K562 (cell line): ENCODE measurements around the gene RPS19. TPM values are rescaled to one million over a fixed set of nuclear protein-coding genes. Genes with fewer than 3 reads are reported as not detected.

Experiments used
- ARNT ChIP-seq, 2 experiments: fragments of 450-650 bp; IDR thresholded peaks; 2 replicates each; pipeline ENCODE4 v1.6.1; 2016; ENCODE audit warnings: mild to moderate bottlenecking in 1 of 2
- BHLHE40 ChIP-seq: IDR thresholded peaks from 2 replicates; pipeline ENCODE4 v1.6.1; 2011; ENCODE audit warnings: low read length, improper control_type of control experiment
- CTBP1 ChIP-seq: fragments of 450-650 bp; IDR thresholded peaks from 2 replicates; pipeline ENCODE4 v1.6.1; 2016; ENCODE audit warnings: borderline replicate concordance
- FIP1L1 ChIP-seq: fragments of 200-400 bp; formaldehyde crosslinking; IDR thresholded peaks from 2 replicates; pipeline ENCODE4 v1.6.1; 2018; ENCODE audit warnings: mild to moderate bottlenecking, low read depth, low read length; ENCODE audit not compliant: poor library complexity, severe bottlenecking
- FOXJ2 ChIP-seq: fragments of 200-800 bp; sonication (Bioruptor generic); IDR thresholded peaks from 2 replicates; pipeline ENCODE4 v1.6.1; 2016; ENCODE audit warnings: missing genetic modification characterization, missing compliant biosample characterization
- ID3 ChIP-seq, 2 experiments: fragments of 250-450 bp in 1 of 2; fragments of 450-650 bp in 1 of 2; sonication (Bioruptor Pico) in 1 of 2; IDR thresholded peaks; 2 replicates each; pipeline versions ENCODE4 v1.6.1 to v1.8.0; 2016 to 2021; ENCODE audit warnings: mild to moderate bottlenecking in 2 of 2, moderate library complexity in 2 of 2, missing compliant biosample characterization in 1 of 2, missing genetic modification characterization in 1 of 2
- LEF1 ChIP-seq: fragments of 450-650 bp; IDR thresholded peaks from 2 replicates; pipeline ENCODE4 v1.6.1; 2016; ENCODE audit warnings: mild to moderate bottlenecking
- MAZ ChIP-seq, 2 experiments: fragments of 450-650 bp in 1 of 2; sonication (generic) in 1 of 2; formaldehyde crosslinking; IDR thresholded peaks in 1 of 2; conservative IDR thresholded peaks in 1 of 2; 2 replicates each; pipeline versions ENCODE4 v1.4.0 to v1.5.0; 2020; ENCODE audit warnings: mild to moderate bottlenecking in 1 of 2, missing genetic modification reagents in 1 of 2
- MNT ChIP-seq, 2 experiments: fragments of 450-650 bp; conservative IDR thresholded peaks; 2 replicates each; pipeline ENCODE4 v1.6.1; 2017; ENCODE audit warnings: mild to moderate bottlenecking in 2 of 2, moderate library complexity in 2 of 2
- MTA1 ChIP-seq: fragments of 450-650 bp; IDR thresholded peaks from 2 replicates; pipeline ENCODE4 v1.6.1; 2017; ENCODE audit warnings: borderline replicate concordance
- NFRKB ChIP-seq: fragments of 450-650 bp; IDR thresholded peaks from 2 replicates; pipeline ENCODE4 v1.6.1; 2016; ENCODE audit warnings: low read depth
- NONO ChIP-seq, 2 experiments: fragments of 200-400 bp in 1 of 2; fragments of 450-650 bp in 1 of 2; formaldehyde crosslinking in 1 of 2; IDR thresholded peaks; 2 replicates each; pipeline ENCODE4 v1.6.1; 2017; ENCODE audit warnings: low read depth in 2 of 2, mild to moderate bottlenecking in 2 of 2, moderate library complexity in 2 of 2, low read length in 1 of 2
- POLR2B ChIP-seq: fragments of 450-650 bp; IDR thresholded peaks from 2 replicates; pipeline ENCODE4 v1.6.1; 2018; ENCODE audit warnings: low read depth; ENCODE audit not compliant: partially characterized antibody
- POLR2G ChIP-seq: fragments of 200-400 bp; formaldehyde crosslinking; IDR thresholded peaks from 2 replicates; pipeline ENCODE4 v1.6.1; 2017; ENCODE audit warnings: low read depth, mild to moderate bottlenecking, antibody characterized with exemption, low read length, moderate library complexity
- RAD51 ChIP-seq: fragments of 450-650 bp; IDR thresholded peaks from 2 replicates; pipeline ENCODE4 v1.7.1; 2016; ENCODE audit warnings: low read depth, mild to moderate bottlenecking, borderline replicate concordance
- RBM25 ChIP-seq: fragments of 200-400 bp; formaldehyde crosslinking; IDR thresholded peaks from 2 replicates; pipeline ENCODE4 v1.6.1; 2018; ENCODE audit warnings: low read length, low read depth, moderate library complexity; ENCODE audit not compliant: severe bottlenecking
- SMAD2 ChIP-seq: fragments of 150-350 bp; IDR thresholded peaks from 2 replicates; pipeline ENCODE4 v1.6.1; 2014; ENCODE audit warnings: low read depth, mild to moderate bottlenecking, low read length
- SMARCE1 ChIP-seq: fragments of 450-650 bp; IDR thresholded peaks from 2 replicates; pipeline ENCODE4 v1.7.1; 2016; ENCODE audit warnings: mild to moderate bottlenecking
- SOX6 ChIP-seq: fragments of 450-650 bp; IDR thresholded peaks from 2 replicates; pipeline ENCODE4 v1.6.1; 2014; ENCODE audit warnings: mild to moderate bottlenecking
- SP2 ChIP-seq: IDR thresholded peaks from 2 replicates; pipeline ENCODE4 v1.6.1; 2011; ENCODE audit warnings: mild to moderate bottlenecking, low read depth, low read length, moderate library complexity; ENCODE audit not compliant: poor library complexity, severe bottlenecking; ENCODE audit errors: extremely low read depth
- TAF15 ChIP-seq: fragments of 200-400 bp; formaldehyde crosslinking; IDR thresholded peaks from 2 replicates; pipeline ENCODE4 v1.6.1; 2017; ENCODE audit warnings: mild to moderate bottlenecking, low read depth, low read length, moderate library complexity
- TCF3 ChIP-seq: sonication (generic); formaldehyde crosslinking; IDR thresholded peaks from 2 replicates; pipeline ENCODE4 v1.4.0; 2020; ENCODE audit warnings: mild to moderate bottlenecking, missing genetic modification reagents
- TSC22D4 ChIP-seq: fragments of 450-650 bp; IDR thresholded peaks from 2 replicates; pipeline ENCODE4 v1.6.1; 2016; ENCODE audit warnings: missing genetic modification characterization, missing biosample characterization, control low read depth
- ZNF121 ChIP-seq: sonication (generic); formaldehyde crosslinking; conservative IDR thresholded peaks from 2 replicates; pipeline ENCODE4 v1.8.0; 2022; ENCODE audit warnings: missing genetic modification reagents
- ZNF174 ChIP-seq: fragments of 250-450 bp; sonication (Bioruptor Pico); IDR thresholded peaks from 2 replicates; pipeline ENCODE4 v1.4.0; 2020; ENCODE audit warnings: mild to moderate bottlenecking
- ZNF589 ChIP-seq: fragments of 200-800 bp; sonication (Bioruptor generic); IDR thresholded peaks from 2 replicates; pipeline ENCODE4 v1.6.1; 2016; ENCODE audit warnings: low read depth, missing genetic modification characterization, missing compliant biosample characterization
- ZNF778 ChIP-seq: fragments of 450-650 bp; formaldehyde crosslinking; IDR thresholded peaks from 2 replicates; pipeline ENCODE4 v1.4.0; 2020; ENCODE audit warnings: mild to moderate bottlenecking, moderate library complexity
- polyA plus RNA-seq, 8 experiments: library from polyadenylated mRNA; depleted of rRNA in 4 of 8; stranded (reverse) in 5 of 8; unstranded in 3 of 8; fragments of >200 nt; fragmentation: Nextera tagmentation in 2 of 8; fragmentation: Illumina TruSeq in 1 of 8; extraction: Ambion mirVana in 2 of 8; extraction: Trizol in 1 of 8; gene quantifications; 2 replicates each; pipeline versions ENCODE4 v1.2.1 to v1.2.3, GENCODE V29; 2011 to 2014; ENCODE audit warnings: inconsistent platforms in 1 of 8, missing spikeins in 1 of 8
- total RNA-seq, 7 experiments: library from RNA; depleted of rRNA in 6 of 7; stranded (reverse); fragments of >200 nt in 6 of 7; fragmentation: Illumina TruSeq in 2 of 7; extraction: Trizol in 2 of 7; gene quantifications; 2 replicates each; pipeline versions ENCODE4 v1.2.1 to v1.2.3, GENCODE V29; 2011 to 2021; ENCODE audit warnings: low replicate concordance in 1 of 7

RPS19 gene
- total and polyA plus RNA-seq, 9 of the 15 experiments (the other 6 are each of a cell fraction or from before 2014, with no cell fraction given) = 1,964 to 3,408 (median 2,747) TPM

- no peak for TF ChIP-seq ID3 (CRISPR knock-in tag; IDR thresholded peaks at IDR 0.05)
- no peak for TF ChIP-seq ID3 (tag; IDR thresholded peaks at IDR 0.05)
- TF ChIP-seq NFRKB = no peak
- TF ChIP-seq TSC22D4 (tag) = no peak
- no peak for TF ChIP-seq TAF15
- no peak for TF ChIP-seq SMAD2
- TF ChIP-seq SOX6 = peak; percentile 72
- TF ChIP-seq ZNF778 (CRISPR knock-in tag) = no peak
- TF ChIP-seq RBM25 = peak; percentile 78
- peak; percentile 26; the same call in 1 of the 2 replicates for TF ChIP-seq LEF1
- TF ChIP-seq RAD51 = peak; percentile 10; the same call in 1 of the 2 replicates
- peak; percentile 73 to 88 for TF ChIP-seq MNT (conservative IDR thresholded peaks at IDR 0.05)
- TF ChIP-seq BHLHE40 = no peak; the same call in 1 of the 2 replicates
- peak; percentile 100 for TF ChIP-seq MAZ (CRISPR knock-in tag; conservative IDR thresholded peaks at IDR 0.05 in 1 of 2, IDR thresholded peaks at IDR 0.05 in 1 of 2)
- peak; percentile 82 for TF ChIP-seq POLR2B
- TF ChIP-seq TCF3 (CRISPR knock-in tag) = peak; percentile 33
- TF ChIP-seq ARNT (IDR thresholded peaks at IDR 0.05) = peak in 1 of 2 experiments; percentile 70; a peak in 1 of 4 replicates
- TF ChIP-seq ZNF589 = 0 out of 2 replicates have a peak, but pooled peaks have one; percentile 14
- peak; percentile 27; the same call in 1 of the 2 replicates for TF ChIP-seq SMARCE1
- peak in 1 of 2 experiments; percentile 75; a peak in 1 of 4 replicates for TF ChIP-seq NONO (IDR thresholded peaks at IDR 0.05; ENCODE audit: low read depth in 2 of 2, low read length in 1 of 2)
- TF ChIP-seq CTBP1 = peak; percentile 83; the same call in 1 of the 2 replicates
- TF ChIP-seq SP2 = peak; percentile 100
- TF ChIP-seq ZNF121 (CRISPR knock-in tag) = no peak
- TF ChIP-seq FIP1L1 = peak; percentile 84
- peak; percentile 90 for TF ChIP-seq POLR2G
- TF ChIP-seq MTA1 = peak; percentile 62; the same call in 1 of the 2 replicates
- TF ChIP-seq ZNF174 (CRISPR knock-in tag) = 0 out of 2 replicates have a peak, but pooled peaks have one; percentile 32
- no peak for TF ChIP-seq FOXJ2 (tag)
Measured at GRCh38 chr19:41883821-41884733, 24.0 kb downstream of the RPS19 start (continued).
